NB4 (cell line): ENCODE measurements around the gene YWHAE.
"Not testable (repeated sequence)": the region's sequence is repeated elsewhere in the genome, so short reads cannot be mapped to it uniquely, and the experiment has no call there.

Experiments used
- CTCF ChIP-seq: IDR thresholded peaks from one replicate; pipeline ENCODE4 v1.5.1; 2012; ENCODE audit warnings: low read depth, low read length
- MAX ChIP-seq: IDR thresholded peaks from 2 replicates; pipeline ENCODE4 v1.6.1; 2011; ENCODE audit warnings: low read depth, low read length

- not testable (repeated sequence) for TF ChIP-seq MAX, CTCF
Measured at GRCh38 chr17:1418476-1418875, 18.5 kb upstream of the YWHAE start.
